WTC11 (cell line): ENCODE data around the gene ZNF491.

Source experiments
- ATF1 ChIP-seq: sonication (generic); formaldehyde crosslinking; IDR thresholded peaks from 2 replicates; pipeline ENCODE4 v1.8.1; 2023; ENCODE audit warnings: mild to moderate bottlenecking, moderate library complexity, missing genetic modification reagents
- FOXK1 ChIP-seq: sonication (generic); formaldehyde crosslinking; IDR thresholded peaks from 2 replicates; pipeline ENCODE4 v1.8.0; 2022; ENCODE audit warnings: mild to moderate bottlenecking, moderate library complexity, missing genetic modification reagents
- NR1H2 ChIP-seq: sonication (generic); formaldehyde crosslinking; IDR thresholded peaks from 2 replicates; pipeline ENCODE4 v1.9.0; 2021; ENCODE audit warnings: mild to moderate bottlenecking, moderate library complexity, missing genetic modification reagents
- NR3C1 ChIP-seq: sonication (generic); formaldehyde crosslinking; conservative IDR thresholded peaks from 2 replicates; pipeline ENCODE4 v1.8.1; 2023; ENCODE audit warnings: low read depth, mild to moderate bottlenecking, missing genetic modification reagents
- SMAD4 ChIP-seq: sonication (generic); formaldehyde crosslinking; IDR thresholded peaks from 2 replicates; pipeline ENCODE4 v1.8.0; 2022; ENCODE audit warnings: mild to moderate bottlenecking, missing genetic modification reagents
- ZBTB21 ChIP-seq: sonication (generic); formaldehyde crosslinking; IDR thresholded peaks from 2 replicates; pipeline ENCODE4 v1.8.1; 2023; ENCODE audit warnings: mild to moderate bottlenecking, missing genetic modification reagents, borderline replicate concordance
- ZNF232 ChIP-seq: sonication (generic); formaldehyde crosslinking; IDR thresholded peaks from 2 replicates; pipeline ENCODE4 v1.8.0; 2022; ENCODE audit warnings: mild to moderate bottlenecking, missing genetic modification reagents
- TF ChIP-seq, protein P1 (sequence below): sonication (generic); formaldehyde crosslinking; IDR thresholded peaks from 2 replicates; pipeline ENCODE4 v1.8.1; 2022; ENCODE audit warnings: low read depth, missing genetic modification reagents, borderline replicate concordance
- TF ChIP-seq, protein P2 (sequence below): sonication (generic); formaldehyde crosslinking; IDR thresholded peaks from 2 replicates; pipeline ENCODE4 v1.8.0; 2022; ENCODE audit warnings: missing genetic modification reagents
- TF ChIP-seq, protein P3 (sequence below): fragments of 200-600 bp; IDR thresholded peaks from 2 replicates; pipeline ENCODE4 v1.8.0; 2022; ENCODE audit warnings: antibody characterized with exemption

DNA sequence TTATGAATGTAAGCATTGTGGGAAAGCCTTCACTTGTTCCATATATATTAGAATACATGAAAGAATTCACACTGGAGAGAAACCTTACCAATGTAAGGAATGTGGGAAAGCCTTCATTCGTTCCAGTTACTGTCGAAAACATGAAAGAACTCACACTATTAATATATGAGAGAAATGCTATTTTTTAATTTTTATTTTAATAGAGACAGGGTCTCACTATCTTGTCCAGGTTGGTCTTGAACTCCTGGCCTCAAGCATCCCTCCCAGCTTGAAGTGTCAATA, 8.7 kb downstream of the ZNF491 start:
- TF ChIP-seq ZBTB21, result no peak
- TF ChIP-seq, protein P1, sequence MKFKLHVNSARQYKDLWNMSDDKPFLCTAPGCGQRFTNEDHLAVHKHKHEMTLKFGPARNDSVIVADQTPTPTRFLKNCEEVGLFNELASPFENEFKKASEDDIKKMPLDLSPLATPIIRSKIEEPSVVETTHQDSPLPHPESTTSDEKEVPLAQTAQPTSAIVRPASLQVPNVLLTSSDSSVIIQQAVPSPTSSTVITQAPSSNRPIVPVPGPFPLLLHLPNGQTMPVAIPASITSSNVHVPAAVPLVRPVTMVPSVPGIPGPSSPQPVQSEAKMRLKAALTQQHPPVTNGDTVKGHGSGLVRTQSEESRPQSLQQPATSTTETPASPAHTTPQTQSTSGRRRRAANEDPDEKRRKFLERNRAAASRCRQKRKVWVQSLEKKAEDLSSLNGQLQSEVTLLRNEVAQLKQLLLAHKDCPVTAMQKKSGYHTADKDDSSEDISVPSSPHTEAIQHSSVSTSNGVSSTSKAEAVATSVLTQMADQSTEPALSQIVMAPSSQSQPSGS (CRISPR knock-in tag), result no peak
- TF ChIP-seq ATF1 (CRISPR knock-in tag), result no peak
- no peak for TF ChIP-seq NR3C1 (CRISPR knock-in tag)
- no peak for TF ChIP-seq NR1H2 (CRISPR knock-in tag)
- TF ChIP-seq, protein P2, sequence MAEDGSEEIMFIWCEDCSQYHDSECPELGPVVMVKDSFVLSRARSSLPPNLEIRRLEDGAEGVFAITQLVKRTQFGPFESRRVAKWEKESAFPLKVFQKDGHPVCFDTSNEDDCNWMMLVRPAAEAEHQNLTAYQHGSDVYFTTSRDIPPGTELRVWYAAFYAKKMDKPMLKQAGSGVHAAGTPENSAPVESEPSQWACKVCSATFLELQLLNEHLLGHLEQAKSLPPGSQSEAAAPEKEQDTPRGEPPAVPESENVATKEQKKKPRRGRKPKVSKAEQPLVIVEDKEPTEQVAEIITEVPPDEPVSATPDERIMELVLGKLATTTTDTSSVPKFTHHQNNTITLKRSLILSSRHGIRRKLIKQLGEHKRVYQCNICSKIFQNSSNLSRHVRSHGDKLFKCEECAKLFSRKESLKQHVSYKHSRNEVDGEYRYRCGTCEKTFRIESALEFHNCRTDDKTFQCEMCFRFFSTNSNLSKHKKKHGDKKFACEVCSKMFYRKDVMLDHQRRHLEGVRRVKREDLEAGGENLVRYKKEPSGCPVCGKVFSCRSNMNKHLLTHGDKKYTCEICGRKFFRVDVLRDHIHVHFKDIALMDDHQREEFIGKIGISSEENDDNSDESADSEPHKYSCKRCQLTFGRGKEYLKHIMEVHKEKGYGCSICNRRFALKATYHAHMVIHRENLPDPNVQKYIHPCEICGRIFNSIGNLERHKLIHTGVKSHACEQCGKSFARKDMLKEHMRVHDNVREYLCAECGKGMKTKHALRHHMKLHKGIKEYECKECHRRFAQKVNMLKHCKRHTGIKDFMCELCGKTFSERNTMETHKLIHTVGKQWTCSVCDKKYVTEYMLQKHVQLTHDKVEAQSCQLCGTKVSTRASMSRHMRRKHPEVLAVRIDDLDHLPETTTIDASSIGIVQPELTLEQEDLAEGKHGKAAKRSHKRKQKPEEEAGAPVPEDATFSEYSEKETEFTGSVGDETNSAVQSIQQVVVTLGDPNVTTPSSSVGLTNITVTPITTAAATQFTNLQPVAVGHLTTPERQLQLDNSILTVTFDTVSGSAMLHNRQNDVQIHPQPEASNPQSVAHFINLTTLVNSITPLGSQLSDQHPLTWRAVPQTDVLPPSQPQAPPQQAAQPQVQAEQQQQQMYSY (CRISPR knock-in tag), result no peak
- TF ChIP-seq SMAD4, result no peak
- no peak for TF ChIP-seq FOXK1 (CRISPR knock-in tag)
- TF ChIP-seq, protein P3, sequence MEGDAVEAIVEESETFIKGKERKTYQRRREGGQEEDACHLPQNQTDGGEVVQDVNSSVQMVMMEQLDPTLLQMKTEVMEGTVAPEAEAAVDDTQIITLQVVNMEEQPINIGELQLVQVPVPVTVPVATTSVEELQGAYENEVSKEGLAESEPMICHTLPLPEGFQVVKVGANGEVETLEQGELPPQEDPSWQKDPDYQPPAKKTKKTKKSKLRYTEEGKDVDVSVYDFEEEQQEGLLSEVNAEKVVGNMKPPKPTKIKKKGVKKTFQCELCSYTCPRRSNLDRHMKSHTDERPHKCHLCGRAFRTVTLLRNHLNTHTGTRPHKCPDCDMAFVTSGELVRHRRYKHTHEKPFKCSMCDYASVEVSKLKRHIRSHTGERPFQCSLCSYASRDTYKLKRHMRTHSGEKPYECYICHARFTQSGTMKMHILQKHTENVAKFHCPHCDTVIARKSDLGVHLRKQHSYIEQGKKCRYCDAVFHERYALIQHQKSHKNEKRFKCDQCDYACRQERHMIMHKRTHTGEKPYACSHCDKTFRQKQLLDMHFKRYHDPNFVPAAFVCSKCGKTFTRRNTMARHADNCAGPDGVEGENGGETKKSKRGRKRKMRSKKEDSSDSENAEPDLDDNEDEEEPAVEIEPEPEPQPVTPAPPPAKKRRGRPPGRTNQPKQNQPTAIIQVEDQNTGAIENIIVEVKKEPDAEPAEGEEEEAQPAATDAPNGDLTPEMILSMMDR, result no peak
- no peak for TF ChIP-seq ZNF232
